Tibial nerve (tissue), 4 donors: Measurements from ENCODE around the gene DENND1A. TPM values are rescaled to one million over a fixed set of nuclear protein-coding genes. Genes with fewer than 3 reads are reported as not detected.
"Not testable (repeated sequence)": the region's sequence is repeated elsewhere in the genome, so short reads cannot be mapped to it uniquely, and the experiment has no call there.

Source experiments
- DNase-seq, 2 donors: peaks; one replicate each; pipeline ENCODE4 v3.0.0-alpha.2; 2019; ENCODE audit warnings: low spot score in 2 of 2
- H3K27ac ChIP-seq, 4 donors: fragments of 200-600 bp; sonication (generic) in 3 of 4; one replicate each; pipeline ENCODE4 v1.5.1; 2017 to 2019; ENCODE audit warnings: mild to moderate bottlenecking in 1 of 4
- H3K27me3 ChIP-seq, 2 donors: fragments of 200-600 bp; sonication (generic) in 1 of 2; one replicate each; pipeline versions ENCODE4 v1.5.1 to v1.6.0; 2017 to 2019
- H3K36me3 ChIP-seq, 3 donors: fragments of 200-600 bp; sonication (generic); one replicate each; pipeline ENCODE4 v1.5.1; 2018 to 2019
- H3K4me1 ChIP-seq, 4 donors: fragments of 200-600 bp; sonication (generic) in 3 of 4; one replicate each; pipeline ENCODE4 v1.5.1; 2017 to 2019
- H3K4me3 ChIP-seq, 4 donors: fragments of 200-600 bp; sonication (generic) in 3 of 4; one replicate each; pipeline ENCODE4 v1.5.1; 2017 to 2019; ENCODE audit warnings: mild to moderate bottlenecking in 1 of 4, moderate library complexity in 1 of 4
- H3K9me3 ChIP-seq, 4 donors: fragments of 200-600 bp; sonication (generic) in 3 of 4; one replicate each; pipeline ENCODE4 v1.5.1; 2017 to 2019
- EP300 ChIP-seq, 2 donors: sonication (generic); formaldehyde crosslinking; IDR thresholded peaks; one replicate each; pipeline ENCODE4 v1.6.1; 2017; ENCODE audit warnings: antibody characterized with exemption in 2 of 2, mild to moderate bottlenecking in 1 of 2
- POLR2A ChIP-seq, 2 donors: fragments of 450-650 bp; IDR thresholded peaks; one replicate each; pipeline ENCODE4 v1.6.1; 2017; ENCODE audit warnings: antibody characterized with exemption in 2 of 2, mild to moderate bottlenecking in 2 of 2, moderate library complexity in 2 of 2
- WGBS, 2 donors: methylation state at CpG; one replicate each; pipeline ENCODE4 v1.1.5; 2018; 5-methylcytosine and 5-hydroxymethylcytosine counted together
- total RNA-seq, 4 donors: library from RNA; depleted of rRNA; stranded (reverse); fragments of >200 nt; gene quantifications; one replicate each; pipeline ENCODE4 v1.1.0, GENCODE V29; 2016
- TF ChIP-seq, protein P1 (sequence below), 5 experiments: fragments of 200-600 bp in 3 of 5; fragments of 450-650 bp in 2 of 5; sonication (generic) in 3 of 5; IDR thresholded peaks; one replicate each; pipeline ENCODE4 v1.5.1; 2016 to 2019; ENCODE audit warnings: antibody characterized with exemption in 5 of 5, mild to moderate bottlenecking in 3 of 5, moderate library complexity in 2 of 5

Gene DENND1A
- total RNA-seq, 4 donors from 2014 or later = 17.5 to 34.8 (median 20.1) TPM

DNA sequence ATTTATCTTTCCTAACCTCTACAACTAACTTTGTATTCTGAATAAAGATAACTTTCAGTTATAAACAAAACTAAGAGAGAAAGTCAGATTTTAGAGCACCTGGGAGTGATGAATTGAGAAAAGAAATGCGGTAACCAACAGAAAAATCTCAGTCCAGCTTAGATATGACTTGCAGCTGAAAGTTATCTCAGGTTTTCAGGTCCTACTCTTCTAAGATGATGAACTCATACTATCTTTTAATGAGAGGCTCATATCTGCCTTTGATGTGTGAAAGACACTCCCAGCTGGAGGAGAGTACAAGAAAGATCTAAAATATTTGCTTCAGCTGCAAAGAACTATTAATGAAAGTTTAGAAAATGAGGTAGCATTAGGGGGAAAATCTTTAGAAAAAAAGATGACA, 190.5 kb downstream of the DENND1A start:
- H3K27ac ChIP-seq = no peak overlapping the region
- TF ChIP-seq, protein P1, sequence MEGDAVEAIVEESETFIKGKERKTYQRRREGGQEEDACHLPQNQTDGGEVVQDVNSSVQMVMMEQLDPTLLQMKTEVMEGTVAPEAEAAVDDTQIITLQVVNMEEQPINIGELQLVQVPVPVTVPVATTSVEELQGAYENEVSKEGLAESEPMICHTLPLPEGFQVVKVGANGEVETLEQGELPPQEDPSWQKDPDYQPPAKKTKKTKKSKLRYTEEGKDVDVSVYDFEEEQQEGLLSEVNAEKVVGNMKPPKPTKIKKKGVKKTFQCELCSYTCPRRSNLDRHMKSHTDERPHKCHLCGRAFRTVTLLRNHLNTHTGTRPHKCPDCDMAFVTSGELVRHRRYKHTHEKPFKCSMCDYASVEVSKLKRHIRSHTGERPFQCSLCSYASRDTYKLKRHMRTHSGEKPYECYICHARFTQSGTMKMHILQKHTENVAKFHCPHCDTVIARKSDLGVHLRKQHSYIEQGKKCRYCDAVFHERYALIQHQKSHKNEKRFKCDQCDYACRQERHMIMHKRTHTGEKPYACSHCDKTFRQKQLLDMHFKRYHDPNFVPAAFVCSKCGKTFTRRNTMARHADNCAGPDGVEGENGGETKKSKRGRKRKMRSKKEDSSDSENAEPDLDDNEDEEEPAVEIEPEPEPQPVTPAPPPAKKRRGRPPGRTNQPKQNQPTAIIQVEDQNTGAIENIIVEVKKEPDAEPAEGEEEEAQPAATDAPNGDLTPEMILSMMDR (IDR thresholded peaks at IDR 0.05) = no peak
- TF ChIP-seq EP300 (IDR thresholded peaks at IDR 0.05) (no peak), POLR2A (IDR thresholded peaks at IDR 0.05) (no peak)
- 96 to 100% methylated on average over 1 of the region's 1 CpG for WGBS, 2 donors
- no peaks in the 10 kb centered on the region for H3K36me3 ChIP-seq
- H3K27me3 ChIP-seq = no peaks in the 10 kb centered on the region
- H3K9me3 ChIP-seq = no peaks in the 10 kb centered on the region
- no peak for DNase-seq
- peaks cover 0 to 33% (median 12%) of the 10 kb centered on the region in 4 donors for H3K4me1 ChIP-seq
- no peak overlapping the region for H3K4me3 ChIP-seq

DNA sequence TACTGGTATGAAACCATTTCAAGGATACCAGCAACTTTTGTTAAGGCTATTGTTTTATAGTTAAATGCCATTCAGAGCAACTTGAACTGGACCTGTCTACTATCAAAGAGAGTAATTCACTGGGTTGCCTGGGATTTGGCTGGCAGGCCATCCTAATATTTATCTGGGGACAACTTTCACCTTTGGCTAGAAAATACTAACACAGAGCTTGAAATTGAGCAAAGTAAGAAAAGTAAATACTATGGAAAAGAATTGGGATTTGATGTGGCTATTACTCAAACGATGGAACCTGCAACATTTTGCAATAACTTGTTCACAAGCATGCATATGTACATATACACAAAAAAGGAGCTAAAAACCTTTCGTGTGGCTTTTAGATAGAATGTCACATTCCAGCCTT, 191.3 kb downstream of the DENND1A start:
- TF ChIP-seq, protein P1 (IDR thresholded peaks at IDR 0.05) = no peak
- no peak for TF ChIP-seq EP300 (IDR thresholded peaks at IDR 0.05)
- TF ChIP-seq POLR2A (IDR thresholded peaks at IDR 0.05) = no peak
- no peak for DNase-seq
- no peaks in the 10 kb centered on the region for H3K27me3 ChIP-seq
- peaks cover 0 to 33% (median 12%) of the 10 kb centered on the region in 4 donors for H3K4me1 ChIP-seq
- no peaks in the 10 kb centered on the region for H3K36me3 ChIP-seq
- no peak overlapping the region for H3K4me3 ChIP-seq
- WGBS, 2 donors = 81 to 88% methylated on average over 2 of the region's 2 CpGs
- H3K9me3 ChIP-seq = no peaks in the 10 kb centered on the region
- H3K27ac ChIP-seq = no peak overlapping the region

DNA sequence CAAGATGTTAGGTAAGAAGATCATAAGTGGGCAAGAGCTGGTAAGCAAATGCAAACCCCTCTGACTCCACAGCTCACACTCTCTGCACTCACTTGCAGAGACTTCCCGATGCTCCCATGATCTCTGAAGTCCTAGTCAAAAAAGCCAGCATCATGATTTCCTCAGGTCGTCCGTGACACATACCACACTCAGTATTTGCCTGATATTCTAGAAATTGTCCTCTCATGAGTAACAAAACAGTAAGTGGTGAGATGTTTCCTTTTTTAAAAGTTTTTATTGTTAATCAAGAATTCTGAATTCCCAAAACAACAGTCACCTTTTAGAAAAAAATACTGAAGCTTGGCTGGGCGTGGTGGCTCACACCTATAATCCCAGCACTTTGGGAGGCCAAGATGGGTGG, 194.6 kb downstream of the DENND1A start:
- Histone ChIP-seq H3K36me3 (no peaks in the 10 kb centered on the region), H3K27me3 (no peaks in the 10 kb centered on the region), H3K27ac (no peak overlapping the region), H3K9me3 (no peaks in the 10 kb centered on the region), H3K4me3 (no peak overlapping the region), H3K4me1 (peaks cover 0 to 7% (median 0%) of the 10 kb centered on the region in 4 donors)
- no peak for DNase-seq
- 98 to 99% methylated on average over 4 of the region's 4 CpGs for WGBS, 2 donors
- TF ChIP-seq POLR2A (IDR thresholded peaks at IDR 0.05) (no peak), EP300 (IDR thresholded peaks at IDR 0.05) (no peak)
- TF ChIP-seq, protein P1 (IDR thresholded peaks at IDR 0.05) = no peak

DNA sequence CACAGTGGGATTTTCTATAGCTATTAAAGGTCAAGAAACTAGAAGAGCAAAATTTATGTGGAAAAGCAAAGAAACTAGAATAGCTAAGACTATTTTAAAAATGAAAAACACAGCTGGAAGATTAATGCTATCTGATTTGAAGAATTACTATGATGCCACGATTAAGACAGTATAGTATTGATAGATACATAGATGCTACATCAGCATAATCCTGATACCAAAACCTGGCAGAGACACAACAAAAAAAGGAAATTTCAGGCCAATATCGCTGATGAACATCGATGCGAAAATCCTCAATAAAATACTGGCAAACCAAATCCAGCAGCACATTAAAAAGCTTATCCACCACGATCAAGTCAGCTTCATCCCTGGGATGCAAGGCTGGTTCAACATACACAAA, 201.4 kb downstream of the DENND1A start:
- not testable (repeated sequence) for H3K4me3 ChIP-seq, H3K36me3 ChIP-seq, H3K27me3 ChIP-seq, H3K4me1 ChIP-seq, H3K27ac ChIP-seq, DNase-seq
- peaks cover 0 to 23% (median 0%) of the 10 kb centered on the region in 4 donors for H3K9me3 ChIP-seq
- 93 to 95% methylated on average over 5 of the region's 5 CpGs for WGBS, 2 donors

DNA sequence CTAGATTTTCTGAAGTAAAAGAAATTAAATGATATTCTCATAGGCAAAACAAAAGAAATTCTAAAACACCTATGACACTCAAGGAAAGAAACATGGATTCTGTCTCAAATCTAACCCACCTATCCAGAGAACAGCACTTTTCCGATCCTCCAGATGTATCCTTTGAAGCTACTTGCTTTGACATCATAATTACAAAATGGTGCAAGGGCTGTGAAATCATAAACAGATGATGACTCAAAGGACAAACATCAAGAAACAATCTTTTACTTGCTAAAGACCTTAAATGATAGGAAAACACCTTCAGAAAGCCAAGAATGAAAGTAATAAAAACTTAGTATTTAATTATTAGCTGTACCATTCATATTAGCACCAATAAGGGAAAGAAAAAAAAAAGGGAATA, 202.6 kb downstream of the DENND1A start:
- Histone ChIP-seq H3K4me3 (no peak overlapping the region), H3K36me3 (peaks cover 0 to 1% (median 0%) of the 10 kb centered on the region in 3 donors), H3K27me3 (no peaks in the 10 kb centered on the region), H3K9me3 (peaks cover 0 to 28% (median 0%) of the 10 kb centered on the region in 4 donors), H3K27ac (no peak overlapping the region), H3K4me1 (no peaks in the 10 kb centered on the region)
- TF ChIP-seq EP300 (IDR thresholded peaks at IDR 0.05) (no peak), POLR2A (IDR thresholded peaks at IDR 0.05) (no peak)
- TF ChIP-seq, protein P1 (IDR thresholded peaks at IDR 0.05) = no peak
- DNase-seq = no peak
- 94 to 96% methylated on average over 1 of the region's 1 CpG for WGBS, 2 donors

DNA sequence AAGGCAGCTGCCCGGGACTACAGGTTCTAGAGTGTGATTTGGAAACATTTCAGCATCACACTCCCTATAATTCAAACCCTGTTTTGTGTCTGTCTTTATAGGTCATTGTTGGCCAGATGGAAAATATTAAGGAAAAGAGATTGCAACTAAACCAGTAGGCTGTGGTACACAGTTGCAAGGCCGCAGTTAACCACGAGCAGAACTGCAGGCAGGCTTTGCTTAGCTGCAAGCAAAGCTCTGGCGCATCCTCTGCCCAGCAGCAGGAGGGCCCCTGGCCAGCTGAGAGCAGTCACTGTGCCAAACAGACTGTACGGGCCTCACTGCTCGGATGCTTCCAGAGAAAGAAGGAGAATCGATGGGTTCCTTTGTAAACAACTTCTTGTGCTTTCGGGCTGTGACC, 204.5 kb downstream of the DENND1A start:
- peaks cover 0 to 4% (median 0%) of the 10 kb centered on the region in 3 donors for H3K36me3 ChIP-seq
- no peak overlapping the region for H3K4me3 ChIP-seq
- WGBS, 2 donors = 74 to 88% methylated on average over 8 of the region's 8 CpGs
- TF ChIP-seq, protein P1 (IDR thresholded peaks at IDR 0.05) = no peak
- no peak for TF ChIP-seq EP300 (IDR thresholded peaks at IDR 0.05)
- TF ChIP-seq POLR2A (IDR thresholded peaks at IDR 0.05) = no peak
- DNase-seq = no peak
- H3K27me3 ChIP-seq = no peaks in the 10 kb centered on the region
- peaks cover 0 to 30% (median 0%) of the 10 kb centered on the region in 4 donors for H3K9me3 ChIP-seq
- no peaks in the 10 kb centered on the region for H3K4me1 ChIP-seq
- H3K27ac ChIP-seq = no peak overlapping the region
